ENCODE results near the gene PRDM11. TPM values are rescaled to one million over a fixed set of nuclear protein-coding genes. Genes with fewer than 3 reads are reported as not detected.

PRDM11 gene
- total RNA-seq, 2 experiments from 2014 or later: 2.5 to 3.4 TPM

DNA sequence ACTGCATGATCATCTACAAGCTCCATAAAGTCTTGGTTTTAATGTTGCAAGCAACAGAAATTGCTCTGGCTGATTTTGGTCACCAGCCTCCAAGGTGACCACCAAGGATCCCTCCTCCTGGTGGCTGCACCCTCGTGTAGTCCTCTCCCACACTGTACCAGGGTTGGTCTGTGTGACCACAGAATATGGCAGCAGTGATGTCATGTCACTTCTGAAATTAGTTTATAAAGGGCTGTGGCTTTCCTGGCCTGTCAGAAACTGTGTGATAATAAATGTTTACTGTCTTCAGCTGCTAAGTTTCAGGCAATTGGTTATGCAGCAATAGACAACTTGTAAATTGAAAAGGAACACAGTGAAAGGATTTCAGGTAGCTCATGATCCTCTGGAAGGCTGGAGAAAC, 5.3 kb upstream of the PRDM11 start:
- CTCF ChIA-PET: no interaction called here
- Histone ChIP-seq H3K4me3 (ENCODE audit: low read length) (no peak overlapping the region), H3K27me3 (ENCODE audit: control insufficient read depth in 1 of 2, insufficient read depth in 2 of 2, low read length in 2 of 2) (peaks cover 7 to 10% of the 10 kb centered on the region in 2 experiments), H3K4me1 (ENCODE audit: insufficient read depth, low read length) (peaks cover 10% of the 10 kb centered on the region), H3K9me3 (ENCODE audit: control insufficient read depth in 1 of 2, insufficient read depth in 1 of 2, low read length in 2 of 2) (no peaks in the 10 kb centered on the region), H3K27ac (ENCODE audit: low read depth in 1 of 2, low read length in 2 of 2) (no peak overlapping the region), H3K36me3 (ENCODE audit: insufficient read depth, low read length) (no peaks in the 10 kb centered on the region)
- intact Hi-C loops (cut with DNase I, micrococcal nuclease): loop anchor here in 1 of 2 experiments (10.0 kb wide), 3 partner anchors 774 to 1256 kb away; partner anchors contain the start of genes ALKBH3, EXT2 and PEX16
- Mint-ChIP-seq H3K27me3 (peaks cover 36% of the 10 kb centered on the region), H3K4me3 (no peak overlapping the region), H3K4me1 (ENCODE audit: low read depth) (peaks cover 7% of the 10 kb centered on the region), H3K36me3 (ENCODE audit: low read depth) (no peaks in the 10 kb centered on the region), H3K27ac (no peak overlapping the region), H3K9me3 (no peaks in the 10 kb centered on the region)
- POLR2A ChIA-PET: no interaction called here
- TF ChIP-seq, protein P1, sequence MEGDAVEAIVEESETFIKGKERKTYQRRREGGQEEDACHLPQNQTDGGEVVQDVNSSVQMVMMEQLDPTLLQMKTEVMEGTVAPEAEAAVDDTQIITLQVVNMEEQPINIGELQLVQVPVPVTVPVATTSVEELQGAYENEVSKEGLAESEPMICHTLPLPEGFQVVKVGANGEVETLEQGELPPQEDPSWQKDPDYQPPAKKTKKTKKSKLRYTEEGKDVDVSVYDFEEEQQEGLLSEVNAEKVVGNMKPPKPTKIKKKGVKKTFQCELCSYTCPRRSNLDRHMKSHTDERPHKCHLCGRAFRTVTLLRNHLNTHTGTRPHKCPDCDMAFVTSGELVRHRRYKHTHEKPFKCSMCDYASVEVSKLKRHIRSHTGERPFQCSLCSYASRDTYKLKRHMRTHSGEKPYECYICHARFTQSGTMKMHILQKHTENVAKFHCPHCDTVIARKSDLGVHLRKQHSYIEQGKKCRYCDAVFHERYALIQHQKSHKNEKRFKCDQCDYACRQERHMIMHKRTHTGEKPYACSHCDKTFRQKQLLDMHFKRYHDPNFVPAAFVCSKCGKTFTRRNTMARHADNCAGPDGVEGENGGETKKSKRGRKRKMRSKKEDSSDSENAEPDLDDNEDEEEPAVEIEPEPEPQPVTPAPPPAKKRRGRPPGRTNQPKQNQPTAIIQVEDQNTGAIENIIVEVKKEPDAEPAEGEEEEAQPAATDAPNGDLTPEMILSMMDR (IDR thresholded peaks at IDR 0.05): no peak
- no peak for DNase-seq
- no peak for ATAC-seq (ENCODE audit: poor library complexity)

DNA sequence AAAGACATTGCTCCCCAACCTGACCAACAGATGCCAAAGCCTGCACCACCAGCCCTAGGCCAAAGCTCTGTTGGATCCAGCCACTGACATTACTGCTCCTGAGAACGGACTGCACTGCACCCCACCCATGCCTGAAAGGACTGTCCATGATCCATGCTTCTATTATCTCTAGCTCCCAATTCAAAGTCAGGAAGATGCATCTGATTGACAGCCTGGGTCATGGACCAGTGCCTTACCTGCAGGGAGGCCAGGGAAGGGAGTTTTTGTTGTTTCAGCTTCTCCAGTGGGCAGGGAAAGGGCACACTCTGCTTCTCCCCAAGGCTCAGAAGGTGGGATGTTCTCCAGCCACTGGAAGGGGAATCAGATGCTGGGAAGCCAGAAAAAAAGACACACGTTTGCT, 4.8 kb upstream of the PRDM11 start:
- Histone ChIP-seq H3K36me3 (ENCODE audit: insufficient read depth, low read length) (no peaks in the 10 kb centered on the region), H3K27me3 (ENCODE audit: control insufficient read depth in 1 of 2, insufficient read depth in 2 of 2, low read length in 2 of 2) (peaks cover 7 to 10% of the 10 kb centered on the region in 2 experiments), H3K4me3 (ENCODE audit: low read length) (no peak overlapping the region), H3K27ac (ENCODE audit: low read depth in 1 of 2, low read length in 2 of 2) (no peak overlapping the region), H3K4me1 (ENCODE audit: insufficient read depth, low read length) (peaks cover 11% of the 10 kb centered on the region), H3K9me3 (ENCODE audit: control insufficient read depth in 1 of 2, insufficient read depth in 1 of 2, low read length in 2 of 2) (no peaks in the 10 kb centered on the region)
- H3K9me3 Mint-ChIP-seq: no peaks in the 10 kb centered on the region
- H3K4me3 Mint-ChIP-seq: no peak overlapping the region
- ChIA-PET CTCF (no interaction called here), POLR2A (no interaction called here)
- TF ChIP-seq, protein P1 (IDR thresholded peaks at IDR 0.05): no peak
- peaks cover 36% of the 10 kb centered on the region for H3K27me3 Mint-ChIP-seq
- ATAC-seq (ENCODE audit: poor library complexity): no peak
- no peaks in the 10 kb centered on the region for H3K36me3 Mint-ChIP-seq (ENCODE audit: low read depth)
- intact Hi-C loops (cut with DNase I, micrococcal nuclease): loop anchor here in 1 of 2 experiments (10.0 kb wide), 3 partner anchors 773 to 1257 kb away; partner anchors contain the start of genes ALKBH3, EXT2 and PEX16
- H3K27ac Mint-ChIP-seq: no peak overlapping the region
- DNase-seq: no peak
- H3K4me1 Mint-ChIP-seq (ENCODE audit: low read depth): peaks cover 10% of the 10 kb centered on the region

DNA sequence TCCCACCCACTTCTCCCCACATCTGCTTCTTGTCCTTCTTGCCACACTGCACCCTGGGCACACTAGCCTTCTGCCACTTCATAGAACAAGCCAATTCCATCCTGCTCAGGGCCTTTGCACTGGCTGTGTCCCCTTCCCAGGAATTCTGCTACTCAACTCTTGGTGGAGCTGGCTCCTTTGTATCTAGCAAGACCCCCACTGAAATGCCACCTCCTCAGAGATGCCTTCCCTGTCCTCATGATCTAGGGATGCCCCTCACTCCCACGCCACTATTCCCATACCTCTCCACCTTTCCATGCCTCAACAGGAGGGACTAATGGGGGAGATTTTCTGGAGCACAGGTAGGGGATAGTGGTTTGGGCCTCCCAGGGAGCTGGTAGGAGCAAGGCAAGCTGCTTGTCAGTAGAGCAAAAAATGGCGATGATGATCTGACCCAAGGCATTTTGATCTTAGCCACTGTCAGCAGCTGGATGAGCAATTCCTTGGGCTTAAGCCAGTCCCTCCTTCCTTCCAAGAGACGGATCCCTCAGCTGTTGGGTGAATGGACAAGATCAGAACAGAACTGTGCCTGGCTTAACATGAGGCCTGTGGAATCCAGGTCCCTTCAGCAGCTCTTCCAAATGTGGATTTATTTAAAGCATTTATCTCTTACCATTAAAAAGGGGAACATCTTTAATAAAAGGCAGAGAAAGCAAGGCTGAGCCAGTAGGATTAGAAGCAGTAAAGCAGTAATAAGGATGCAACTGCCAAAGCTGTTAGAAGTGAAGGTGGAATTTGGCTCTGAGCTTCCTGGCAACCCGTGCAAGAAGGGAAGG, 4.0 kb upstream of the PRDM11 start:
- ATAC-seq (ENCODE audit: poor library complexity): no peak
- no peak overlapping the region for H3K27ac Mint-ChIP-seq
- TF ChIP-seq, protein P1 (IDR thresholded peaks at IDR 0.05): no peak

More for the DNA sequence above, 4.0 kb upstream of the PRDM11 start:
- ChIA-PET POLR2A (no interaction called here), CTCF (interaction anchor here (0.6 kb wide), 1 partner anchor 525 kb away, joined by 5 read pairs; no protein-coding TSS in a partner anchor)
- H3K4me3 Mint-ChIP-seq: peak overlapping the region; percentile 23
- no peaks in the 10 kb centered on the region for H3K36me3 Mint-ChIP-seq (ENCODE audit: low read depth)
- Histone ChIP-seq H3K36me3 (ENCODE audit: insufficient read depth, low read length) (no peaks in the 10 kb centered on the region), H3K27ac (ENCODE audit: low read depth in 1 of 2, low read length in 2 of 2) (no peak overlapping the region), H3K4me1 (ENCODE audit: insufficient read depth, low read length) (peaks cover 13% of the 10 kb centered on the region), H3K27me3 (ENCODE audit: control insufficient read depth in 1 of 2, insufficient read depth in 2 of 2, low read length in 2 of 2) (peaks cover 6 to 10% of the 10 kb centered on the region in 2 experiments), H3K4me3 (ENCODE audit: low read length) (no peak overlapping the region), H3K9me3 (ENCODE audit: control insufficient read depth in 1 of 2, insufficient read depth in 1 of 2, low read length in 2 of 2) (no peaks in the 10 kb centered on the region)
- H3K27me3 Mint-ChIP-seq: peaks cover 36% of the 10 kb centered on the region
- intact Hi-C loops (cut with DNase I, micrococcal nuclease): loop anchor here in 1 of 2 experiments (10.0 kb wide), 3 partner anchors 772 to 1258 kb away; partner anchors contain the start of genes ALKBH3, EXT2 and PEX16
- no peak for DNase-seq
- H3K9me3 Mint-ChIP-seq: no peaks in the 10 kb centered on the region
- peaks cover 11% of the 10 kb centered on the region for H3K4me1 Mint-ChIP-seq (ENCODE audit: low read depth)
